ENCODE data around the gene CRY2.

DNA sequence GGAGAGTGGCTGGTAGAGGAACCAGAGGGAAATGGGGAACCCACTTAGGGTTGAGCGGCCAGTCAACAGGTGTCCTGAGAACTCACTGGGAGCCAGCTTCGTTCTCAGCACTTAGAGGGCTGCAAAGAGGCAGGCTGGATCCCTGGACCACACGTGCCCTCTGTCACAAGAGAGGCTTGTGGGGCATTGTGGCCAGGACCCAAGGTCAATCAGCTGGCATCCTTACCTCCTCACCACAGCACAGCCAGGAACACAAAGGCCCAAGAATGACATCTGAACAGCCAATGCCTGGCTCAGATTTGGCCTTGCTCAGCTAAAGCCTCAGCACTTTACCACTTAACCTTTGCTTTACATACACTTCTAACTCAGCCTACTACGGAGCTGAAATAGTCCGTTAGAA, 45.6 kb downstream of the CRY2 start:
- TF ChIP-seq, protein P1, sequence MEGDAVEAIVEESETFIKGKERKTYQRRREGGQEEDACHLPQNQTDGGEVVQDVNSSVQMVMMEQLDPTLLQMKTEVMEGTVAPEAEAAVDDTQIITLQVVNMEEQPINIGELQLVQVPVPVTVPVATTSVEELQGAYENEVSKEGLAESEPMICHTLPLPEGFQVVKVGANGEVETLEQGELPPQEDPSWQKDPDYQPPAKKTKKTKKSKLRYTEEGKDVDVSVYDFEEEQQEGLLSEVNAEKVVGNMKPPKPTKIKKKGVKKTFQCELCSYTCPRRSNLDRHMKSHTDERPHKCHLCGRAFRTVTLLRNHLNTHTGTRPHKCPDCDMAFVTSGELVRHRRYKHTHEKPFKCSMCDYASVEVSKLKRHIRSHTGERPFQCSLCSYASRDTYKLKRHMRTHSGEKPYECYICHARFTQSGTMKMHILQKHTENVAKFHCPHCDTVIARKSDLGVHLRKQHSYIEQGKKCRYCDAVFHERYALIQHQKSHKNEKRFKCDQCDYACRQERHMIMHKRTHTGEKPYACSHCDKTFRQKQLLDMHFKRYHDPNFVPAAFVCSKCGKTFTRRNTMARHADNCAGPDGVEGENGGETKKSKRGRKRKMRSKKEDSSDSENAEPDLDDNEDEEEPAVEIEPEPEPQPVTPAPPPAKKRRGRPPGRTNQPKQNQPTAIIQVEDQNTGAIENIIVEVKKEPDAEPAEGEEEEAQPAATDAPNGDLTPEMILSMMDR (IDR thresholded peaks at IDR 0.05; ENCODE audit: low read depth, low read length) = no peak
- TF ChIP-seq POLR2A (IDR thresholded peaks at IDR 0.05; ENCODE audit: extremely low read depth, insufficient read length) (no peak), MYC (IDR thresholded peaks at IDR 0.05; ENCODE audit: low read depth, low read length) (no peak)
- TF ChIP-seq, protein P2, sequence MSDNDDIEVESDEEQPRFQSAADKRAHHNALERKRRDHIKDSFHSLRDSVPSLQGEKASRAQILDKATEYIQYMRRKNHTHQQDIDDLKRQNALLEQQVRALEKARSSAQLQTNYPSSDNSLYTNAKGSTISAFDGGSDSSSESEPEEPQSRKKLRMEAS (IDR thresholded peaks at IDR 0.05; ENCODE audit: low read depth, low read length) = no peak
